HG03064 (cell line): Measurements from ENCODE around the gene LRIG2.
"Not testable (repeated sequence)": the region's sequence is repeated elsewhere in the genome, so short reads cannot be mapped to it uniquely, and the experiment has no call there.

Source experiments
- ATAC-seq: cut with Tn5 transposase; IDR thresholded peaks from one replicate; pipeline ENCODE4 v1.9.1; 2021; ENCODE audit warnings: low read depth; ENCODE audit not compliant: unreplicated experiment

The LRIG2 gene

DNA sequence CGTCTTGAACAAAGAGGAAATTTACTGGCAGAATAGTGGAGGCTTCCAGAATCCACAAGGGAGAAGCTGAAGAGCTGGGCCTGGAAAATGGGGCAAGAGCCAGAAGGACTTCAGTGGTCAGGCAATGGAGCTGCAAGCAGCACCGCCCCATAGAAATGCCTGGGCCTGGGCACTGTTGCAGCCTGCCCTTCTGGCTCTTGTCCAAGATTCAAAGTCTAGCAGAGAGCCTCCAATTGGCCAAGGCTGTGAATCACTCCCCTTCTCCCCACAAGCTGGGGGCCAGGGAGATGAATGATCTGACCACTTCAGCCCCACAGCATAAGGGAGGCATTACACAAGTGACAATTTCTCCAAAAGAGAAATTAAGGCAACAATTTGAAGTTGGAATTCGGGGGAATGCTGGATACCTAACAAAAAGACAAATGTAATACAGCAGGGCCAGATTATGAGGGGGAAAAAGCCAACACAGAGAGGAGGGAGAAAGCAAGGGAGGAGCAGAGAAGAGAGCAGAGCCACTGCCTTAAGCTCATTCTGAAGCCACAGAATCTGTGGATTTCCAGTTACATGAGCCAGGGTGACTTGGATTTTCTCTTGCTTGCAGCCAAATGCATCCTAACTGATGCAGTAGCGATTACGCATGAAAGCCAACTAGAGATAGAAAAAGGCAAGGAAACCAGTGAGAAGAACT, 80.3 kb downstream of the LRIG2 start:
- no peak for ATAC-seq

DNA sequence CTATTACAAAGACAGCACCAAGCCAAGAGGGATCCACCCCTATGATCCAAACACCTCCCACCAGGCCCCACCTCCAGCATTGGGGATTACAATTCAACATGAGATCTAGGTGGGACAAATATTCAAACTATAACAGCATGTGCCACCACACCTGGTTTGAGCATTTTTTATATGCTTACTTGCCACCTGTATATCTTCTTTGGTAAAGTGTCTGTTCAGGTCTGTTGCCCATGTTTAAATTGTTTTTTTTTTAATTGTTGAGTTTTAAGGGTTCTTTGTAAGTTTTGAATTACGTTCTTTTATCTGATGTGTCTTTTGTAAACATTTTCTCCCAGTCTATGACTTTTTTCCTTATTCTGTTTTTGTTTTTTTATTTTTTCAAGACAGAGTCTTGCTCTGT, 83.4 kb downstream of the LRIG2 start:
- no peak for ATAC-seq

DNA sequence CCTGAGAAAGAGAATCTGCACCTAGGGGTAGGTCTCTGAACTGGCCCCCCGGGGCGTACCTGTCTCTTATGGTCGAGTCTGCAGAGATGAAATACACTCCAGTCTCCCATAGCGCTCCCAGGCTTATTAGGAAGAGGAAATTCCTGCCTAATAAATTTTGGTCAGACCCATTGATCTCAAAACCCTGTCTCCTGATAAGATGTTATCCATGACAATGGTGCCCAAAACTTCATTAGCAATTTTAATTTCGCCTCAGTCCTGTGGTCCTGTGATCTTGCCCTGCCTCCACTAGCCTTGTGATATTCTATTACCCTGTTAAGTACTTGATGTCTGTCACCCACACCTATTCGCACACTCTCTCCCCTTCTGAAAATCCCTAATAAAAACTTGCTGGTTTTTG, 85.7 kb downstream of the LRIG2 start:
- ATAC-seq: not testable (repeated sequence)

DNA sequence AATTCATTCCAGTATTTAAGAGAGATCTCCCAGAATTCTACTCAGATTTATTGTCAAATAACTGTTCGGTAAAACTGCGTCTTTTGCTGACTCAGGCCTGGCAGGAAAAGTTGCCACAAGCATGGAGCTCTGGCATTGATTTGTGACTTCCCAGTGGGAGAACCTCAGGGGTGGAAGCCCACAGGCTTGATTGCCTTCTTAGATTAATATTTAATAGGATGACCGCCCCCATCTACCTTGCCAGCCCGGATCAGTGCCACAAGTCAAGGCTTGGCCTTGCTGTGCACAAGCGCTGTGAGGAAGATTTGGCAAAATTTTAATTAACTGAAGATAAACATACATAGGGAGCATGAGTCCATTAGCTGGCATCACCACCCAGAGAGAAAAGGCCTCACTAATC, 93.5 kb downstream of the LRIG2 start:
- no peak for ATAC-seq

DNA sequence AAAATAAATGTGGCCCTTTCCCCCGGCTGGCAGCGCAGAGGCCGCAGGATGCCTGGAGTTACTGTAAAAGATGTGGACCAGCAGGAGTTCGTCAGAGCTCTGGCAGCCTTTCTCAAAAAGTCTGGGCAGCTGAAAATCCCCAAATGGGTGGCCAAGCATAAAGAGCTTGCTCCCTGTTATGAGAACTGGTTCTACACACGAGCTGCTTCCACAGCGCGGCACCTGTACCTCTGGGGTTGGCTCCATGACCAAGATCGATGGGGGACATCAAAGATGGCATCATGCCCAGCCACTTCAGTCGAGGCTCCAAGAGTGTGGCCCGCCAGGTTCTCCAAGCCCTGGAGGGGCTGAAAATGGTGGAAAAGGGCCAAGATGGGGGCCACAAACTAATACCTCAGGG, 95.9 kb downstream of the LRIG2 start:
- ATAC-seq: no peak

DNA sequence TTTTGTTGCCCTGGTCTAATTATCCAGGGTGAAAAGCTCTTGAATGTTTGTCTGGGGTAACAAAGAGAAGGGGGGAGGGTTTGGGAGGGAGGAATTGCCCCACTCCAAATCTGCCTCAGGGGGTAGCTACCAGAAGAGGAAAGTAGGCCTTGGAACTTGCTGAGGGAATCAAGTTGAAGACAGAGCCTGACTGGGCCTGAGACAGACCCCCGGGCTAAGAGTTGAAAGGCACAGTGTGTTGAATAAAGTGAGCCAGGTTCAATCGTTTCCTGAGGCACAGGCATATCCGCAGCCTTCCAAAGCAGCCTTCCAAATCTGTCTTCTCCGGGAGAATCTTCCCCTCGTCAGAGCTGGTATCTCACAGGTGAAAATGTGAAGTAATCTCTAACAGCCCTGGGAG, 96.6 kb downstream of the LRIG2 start:
- no peak for ATAC-seq

DNA sequence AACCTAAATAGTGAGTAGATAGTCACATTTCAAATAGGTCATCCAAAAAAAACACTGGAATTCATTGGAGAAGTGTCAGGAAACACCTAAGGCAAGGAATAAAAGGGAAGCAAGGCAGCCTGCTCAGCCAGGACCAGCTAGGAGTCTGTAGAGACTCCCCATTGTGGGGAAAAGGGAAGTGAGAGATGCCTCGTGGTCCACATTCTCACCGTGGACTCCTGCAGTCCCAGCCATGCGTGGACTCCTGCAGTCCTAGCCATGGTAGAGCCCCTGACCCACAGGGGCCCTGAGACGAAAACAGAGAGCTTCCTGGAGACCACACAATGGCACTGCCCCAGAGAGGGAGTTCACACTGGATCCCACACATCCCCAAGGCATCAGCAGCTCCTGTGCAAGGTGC, 97.5 kb downstream of the LRIG2 start:
- no peak for ATAC-seq

DNA sequence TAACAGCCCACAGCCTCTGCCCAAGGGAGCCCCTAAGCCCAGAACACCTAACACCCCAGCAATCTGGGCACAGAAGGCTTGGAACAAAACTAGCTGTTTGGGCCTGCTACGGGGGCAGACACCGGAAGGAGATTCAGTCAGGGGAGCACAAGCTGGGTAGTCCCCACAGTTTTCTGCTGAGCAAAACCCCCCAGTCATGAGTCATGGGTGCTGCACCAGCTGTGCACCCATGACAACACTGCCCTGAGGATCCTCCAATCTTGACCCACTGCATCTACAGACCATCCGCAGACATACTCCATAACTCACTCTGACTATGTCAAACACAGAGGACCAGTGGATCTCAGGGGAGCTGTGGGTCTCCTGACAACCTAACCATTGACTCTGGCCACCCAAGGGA, 105.1 kb downstream of the LRIG2 start:
- ATAC-seq: peak; percentile 72

DNA sequence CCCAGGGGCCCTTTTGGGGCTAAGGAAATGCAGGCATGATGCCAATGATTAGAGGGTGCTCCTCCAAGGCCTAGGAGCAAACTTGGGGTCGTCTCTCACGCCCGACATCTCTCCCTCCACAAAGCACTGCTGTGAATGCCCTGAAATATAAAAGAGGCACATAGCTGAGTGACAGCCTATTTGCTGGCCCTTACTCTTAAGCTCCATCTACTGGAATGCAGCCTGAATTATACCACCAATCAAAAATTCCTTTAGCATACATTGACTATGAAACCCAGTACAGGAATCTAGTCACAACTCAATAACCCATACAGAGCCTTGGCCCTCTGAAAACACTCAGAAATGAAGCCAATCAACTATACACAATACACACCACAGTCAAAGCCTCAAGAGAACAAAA, 105.5 kb downstream of the LRIG2 start:
- ATAC-seq: peak; percentile 9
